Ishikawa (cell line): ENCODE results near the gene NTSR1.

Experiments
- CREB1 ChIP-seq: IDR thresholded peaks from 2 replicates; pipeline ENCODE4 v1.6.1; 2012; ENCODE audit warnings: low read depth
- EP300 ChIP-seq: IDR thresholded peaks from 2 replicates; pipeline ENCODE4 v1.6.1; 2012; ENCODE audit warnings: borderline replicate concordance
- MAX ChIP-seq: IDR thresholded peaks from 2 replicates; pipeline ENCODE4 v1.6.1; 2012
- NFIC ChIP-seq: IDR thresholded peaks from 2 replicates; pipeline ENCODE4 v1.6.1; 2012
- REST ChIP-seq: IDR thresholded peaks from 2 replicates; pipeline ENCODE4 v1.6.1; 2012; ENCODE audit warnings: low read depth, mild to moderate bottlenecking
- TAF1 ChIP-seq: IDR thresholded peaks from 2 replicates; pipeline ENCODE4 v1.6.1; 2012; ENCODE audit warnings: low read depth, mild to moderate bottlenecking
- TCF12 ChIP-seq: IDR thresholded peaks from 2 replicates; pipeline ENCODE4 v1.6.1; 2012; ENCODE audit warnings: low read depth
- USF1 ChIP-seq: IDR thresholded peaks from 2 replicates; pipeline ENCODE4 v1.6.1; 2012
- YY1 ChIP-seq: IDR thresholded peaks from 2 replicates; pipeline ENCODE4 v1.6.1; 2012; ENCODE audit warnings: low read depth

GRCh38 chr20:62782893-62783278 lies 74.2 kb downstream of the NTSR1 start:
- TF ChIP-seq YY1 (no peak), NFIC (no peak), EP300 (no peak), MAX (no peak), TCF12 (no peak), CREB1 (no peak), TAF1 (no peak), USF1 (no peak), REST (no peak)
